Uterus (tissue), 2 donors: ENCODE measurements around the gene RIOK3.

Source experiments
- POLR2A ChIP-seq, 2 donors: fragments of 450-650 bp; IDR thresholded peaks; one replicate each; pipeline ENCODE4 v1.6.1; 2016; ENCODE audit warnings: antibody characterized with exemption in 2 of 2, mild to moderate bottlenecking in 1 of 2, moderate library complexity in 1 of 2
- TF ChIP-seq, protein P1 (sequence below), 4 experiments: fragments of 200-600 bp in 2 of 4; fragments of 450-650 bp in 2 of 4; sonication (generic) in 2 of 4; IDR thresholded peaks; one replicate each; pipeline ENCODE4 v1.5.1; 2016 to 2019; ENCODE audit warnings: antibody characterized with exemption in 4 of 4, mild to moderate bottlenecking in 2 of 4, moderate library complexity in 1 of 4

DNA sequence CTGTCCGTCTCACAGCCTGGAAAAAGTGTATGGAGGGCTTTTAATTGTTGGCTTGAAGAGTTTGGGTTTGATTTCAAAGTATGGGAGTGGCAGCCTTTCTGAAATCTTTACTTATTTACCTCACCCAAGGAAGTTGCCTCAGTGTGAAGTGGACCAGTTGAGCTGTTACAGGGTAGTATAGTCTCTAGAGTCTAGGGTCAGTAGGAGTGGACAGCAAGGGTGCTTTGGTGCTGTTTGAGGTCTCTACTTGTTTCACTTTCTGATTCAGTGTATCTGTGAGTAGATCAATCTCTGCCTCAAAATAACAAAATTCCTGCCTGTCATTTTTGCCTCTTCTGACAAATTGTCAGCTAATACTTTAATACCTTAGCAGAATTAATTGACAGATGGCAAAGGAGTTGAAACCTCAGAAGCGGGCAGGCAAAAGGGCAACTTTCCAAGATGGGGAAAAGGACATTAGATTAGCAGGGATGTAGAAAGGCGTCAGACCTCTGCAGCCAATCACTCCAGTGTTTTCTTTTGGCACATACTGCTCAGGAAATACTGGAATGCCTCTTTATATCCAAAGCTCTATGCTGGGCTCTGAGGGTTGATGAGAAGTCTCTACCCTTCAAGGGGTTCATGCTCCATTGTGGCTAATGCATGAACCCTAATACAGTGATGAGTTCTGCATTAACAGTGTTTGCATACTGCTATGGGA lies 5.9 kb downstream of the RIOK3 start:
- no peak for TF ChIP-seq POLR2A (IDR thresholded peaks at IDR 0.05)
- TF ChIP-seq, protein P1, sequence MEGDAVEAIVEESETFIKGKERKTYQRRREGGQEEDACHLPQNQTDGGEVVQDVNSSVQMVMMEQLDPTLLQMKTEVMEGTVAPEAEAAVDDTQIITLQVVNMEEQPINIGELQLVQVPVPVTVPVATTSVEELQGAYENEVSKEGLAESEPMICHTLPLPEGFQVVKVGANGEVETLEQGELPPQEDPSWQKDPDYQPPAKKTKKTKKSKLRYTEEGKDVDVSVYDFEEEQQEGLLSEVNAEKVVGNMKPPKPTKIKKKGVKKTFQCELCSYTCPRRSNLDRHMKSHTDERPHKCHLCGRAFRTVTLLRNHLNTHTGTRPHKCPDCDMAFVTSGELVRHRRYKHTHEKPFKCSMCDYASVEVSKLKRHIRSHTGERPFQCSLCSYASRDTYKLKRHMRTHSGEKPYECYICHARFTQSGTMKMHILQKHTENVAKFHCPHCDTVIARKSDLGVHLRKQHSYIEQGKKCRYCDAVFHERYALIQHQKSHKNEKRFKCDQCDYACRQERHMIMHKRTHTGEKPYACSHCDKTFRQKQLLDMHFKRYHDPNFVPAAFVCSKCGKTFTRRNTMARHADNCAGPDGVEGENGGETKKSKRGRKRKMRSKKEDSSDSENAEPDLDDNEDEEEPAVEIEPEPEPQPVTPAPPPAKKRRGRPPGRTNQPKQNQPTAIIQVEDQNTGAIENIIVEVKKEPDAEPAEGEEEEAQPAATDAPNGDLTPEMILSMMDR (IDR thresholded peaks at IDR 0.05), result no peak
